Measurements from ENCODE around the gene PSMA1.

- TF ChIP-seq EP300 (IDR thresholded peaks at IDR 0.05) (no peak), CTCF (IDR thresholded peaks at IDR 0.05) (no peak), POLR2A (IDR thresholded peaks at IDR 0.05) (no peak)
Measured at GRCh38 chr11:14542324-14542723, 22.1 kb upstream of the PSMA1 start.
